Adrenal gland (tissue), 12 donors: ENCODE measurements around the gene PRDM16. TPM values are rescaled to one million over a fixed set of nuclear protein-coding genes. Genes with fewer than 3 reads are reported as not detected.

Source experiments
- DNase-seq, 7 donors: peaks; one replicate each; pipeline ENCODE4 v3.0.0-alpha.2; 2019 to 2020
- H3K27ac ChIP-seq, 5 donors: fragments of 200-600 bp; sonication (generic) in 4 of 5; 1 replicate in 3 of 5; 2 replicates in 2 of 5; pipeline versions ENCODE4 v1.5.1 to v1.8.0; 2016 to 2020; ENCODE audit warnings: mild to moderate bottlenecking in 1 of 5
- H3K27me3 ChIP-seq: fragments of 200-600 bp; 2 replicates; pipeline ENCODE4 v1.8.0; 2021
- H3K36me3 ChIP-seq, 2 donors: fragments of 200-600 bp; replicated peaks in 1 of 2; 1 replicate in 1 of 2; 2 replicates in 1 of 2; pipeline versions ENCODE4 v1.5.1 to v1.8.0; 2018 to 2022
- H3K4me1 ChIP-seq, 2 donors: fragments of 200-600 bp; replicated peaks in 1 of 2; 1 replicate in 1 of 2; 2 replicates in 1 of 2; pipeline versions ENCODE4 v1.5.1 to v1.8.0; 2018 to 2021
- H3K4me3 ChIP-seq, 4 donors: fragments of 200-600 bp; sonication (generic) in 3 of 4; one replicate each; pipeline ENCODE4 v1.5.1; 2016 to 2018
- H3K9me3 ChIP-seq, 3 donors: fragments of 200-600 bp; sonication (generic) in 1 of 3; replicated peaks in 1 of 3; 1 replicate in 2 of 3; 2 replicates in 1 of 3; pipeline versions ENCODE4 v1.5.1 to v1.8.0; 2016 to 2021
- CTCF ChIP-seq, 6 experiments: fragments of 450-650 bp in 4 of 6; fragments of 200-600 bp in 2 of 6; sonication (generic) in 1 of 6; IDR thresholded peaks; 1 replicate in 5 of 6; 2 replicates in 1 of 6; pipeline versions ENCODE4 v1.5.1 to v1.8.0; 2016 to 2021; ENCODE audit warnings: antibody characterized with exemption in 6 of 6, mild to moderate bottlenecking in 2 of 6, moderate library complexity in 1 of 6
- POLR2A ChIP-seq, 2 donors: fragments of 450-650 bp; IDR thresholded peaks; one replicate each; pipeline ENCODE4 v1.6.1; 2017; ENCODE audit warnings: antibody characterized with exemption in 2 of 2, mild to moderate bottlenecking in 2 of 2, moderate library complexity in 1 of 2
- WGBS, 4 donors: extraction: QIAGEN DNeasy Blood & Tissue Kit in 2 of 4; methylation state at CpG; one replicate each; pipeline versions ENCODE4 v1.1.5 to v1.1.7; 2013 to 2017; 5-methylcytosine and 5-hydroxymethylcytosine counted together
- intact Hi-C, 2 donors: fragments of 100-400 bp; cut with DNase I; formaldehyde crosslinking; loops; one replicate each; pipeline versions ENCODE4 v1.14.1 to v1.15.0; 2022 to 2023
- polyA plus RNA-seq, 3 donors: library from polyadenylated mRNA; stranded (reverse); fragments of 200-250 nt in 2 of 3; fragments of 350-450 nt in 1 of 3; fragmentation: Illumina TruSeq in 1 of 3; extraction: RNeasy Lipid Tissue Mini Kit (QIAGEN cat#74804) in 1 of 3; gene quantifications; one replicate each; pipeline ENCODE4 v1.2.3, GENCODE V29; 2013 to 2014
- total RNA-seq, 9 donors: library from RNA; depleted of rRNA in 4 of 9; stranded (reverse); fragments of >200 nt in 4 of 9; fragments of 120-200 nt in 1 of 9; fragmentation: NEBNext Ultra II Directional in 1 of 9; extraction: Animal tissue kit (Norgen Biotek cat#: 25700) in 1 of 9; gene quantifications; one replicate each; pipeline versions ENCODE4 v1.1.0 to v1.2.4, GENCODE V29; 2013 to 2023
- donor health status: healthy with polysubstance abuse.
- donor health status: Bipolar disorder and iron deficiency.
- donor health status: DM: yes; HTN: yes; CAD: no.
- donor health status: DM: no; HTN: no; CAD: no.
- donor health status: DM: no; HTN: no; CAD: no.
- donor health status: DM: yes; HTN: yes; CAD: no.

PRDM16 gene
- total and polyA plus RNA-seq, 12 donors, result 0.04 to 2.8 (median 0.61) TPM; not detected in 1

DNA sequence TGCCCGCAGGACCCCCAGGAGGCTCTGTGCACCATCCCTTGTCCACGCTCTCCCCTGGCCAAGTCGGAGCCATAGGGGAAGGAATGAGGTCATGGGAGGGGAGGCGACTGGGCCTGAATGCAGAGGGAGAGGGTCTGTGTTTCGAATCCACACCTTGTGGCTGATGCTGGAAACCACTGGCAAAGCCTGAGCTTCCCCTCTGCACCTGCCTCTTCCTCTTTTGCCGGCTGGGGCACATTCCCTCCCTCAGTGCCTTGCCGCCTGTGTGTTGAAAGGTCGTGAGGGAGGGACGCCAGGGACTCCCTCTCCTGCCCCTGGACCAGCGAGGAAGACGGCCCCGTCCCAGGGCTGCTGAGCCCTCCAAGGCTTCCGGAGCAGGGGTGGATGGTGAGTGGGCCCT is 27.3 kb downstream of the PRDM16 start:
- H3K27ac ChIP-seq, result no peak overlapping the region
- H3K9me3 ChIP-seq, result no peaks in the 10 kb centered on the region
- TF ChIP-seq POLR2A (IDR thresholded peaks at IDR 0.05) (no peak), CTCF (IDR thresholded peaks at IDR 0.05) (no peak)
- H3K4me3 ChIP-seq, result no peak overlapping the region
- no peaks in the 10 kb centered on the region for H3K27me3 ChIP-seq
- H3K4me1 ChIP-seq, result no peaks in the 10 kb centered on the region
- DNase-seq, result no peak
- no peaks in the 10 kb centered on the region for H3K36me3 ChIP-seq
- intact Hi-C loops, result no loop called here
- WGBS, 4 donors, result 62 to 70% (median 66%) methylated on average over 5 to 13 of the region's 13 CpGs

GRCh38 chr1:3097231-3097630 is 28.2 kb downstream of the PRDM16 start:
- no peak overlapping the region for H3K4me3 ChIP-seq
- WGBS, 4 donors, result 71 to 86% (median 78%) methylated on average over 12 of the region's 12 CpGs
- intact Hi-C loops, result no loop called here
- no peak overlapping the region for H3K27ac ChIP-seq
- H3K36me3 ChIP-seq, result no peaks in the 10 kb centered on the region
- H3K9me3 ChIP-seq, result no peaks in the 10 kb centered on the region
- H3K4me1 ChIP-seq, result no peaks in the 10 kb centered on the region
- TF ChIP-seq POLR2A (IDR thresholded peaks at IDR 0.05), result no peak
- TF ChIP-seq CTCF (IDR thresholded peaks at IDR 0.05), result no peak
- DNase-seq, result no peak
- H3K27me3 ChIP-seq, result no peaks in the 10 kb centered on the region

DNA sequence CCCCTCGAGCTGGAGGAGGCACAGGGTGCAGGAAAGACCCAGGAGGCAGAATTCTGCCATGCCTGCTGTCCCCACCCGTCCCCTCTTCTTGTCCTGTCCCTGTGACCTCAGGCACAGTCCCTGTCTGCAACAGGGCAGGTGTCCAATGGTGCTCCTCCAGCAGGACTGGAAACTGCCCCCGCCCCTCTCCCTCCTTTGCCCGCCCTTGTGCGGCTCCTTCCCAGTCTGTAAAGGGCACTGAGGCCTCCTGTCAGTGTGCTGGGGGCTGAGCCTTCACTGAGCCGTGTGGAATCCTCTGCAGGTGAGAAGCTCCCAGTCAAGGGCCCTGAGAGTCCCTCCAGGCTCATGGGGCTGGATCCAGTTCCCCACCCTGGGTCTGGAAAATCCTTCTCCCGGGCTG is 28.9 kb downstream of the PRDM16 start:
- no peaks in the 10 kb centered on the region for H3K27me3 ChIP-seq
- 65 to 88% (median 76%) methylated on average over 4 to 7 of the region's 7 CpGs for WGBS, 4 donors
- no peaks in the 10 kb centered on the region for H3K4me1 ChIP-seq
- intact Hi-C loops, result no loop called here
- DNase-seq, result no peak
- H3K9me3 ChIP-seq, result no peaks in the 10 kb centered on the region
- H3K4me3 ChIP-seq, result no peak overlapping the region
- H3K27ac ChIP-seq, result no peak overlapping the region
- H3K36me3 ChIP-seq, result no peaks in the 10 kb centered on the region
- TF ChIP-seq POLR2A (IDR thresholded peaks at IDR 0.05) (no peak), CTCF (IDR thresholded peaks at IDR 0.05) (no peak)

DNA sequence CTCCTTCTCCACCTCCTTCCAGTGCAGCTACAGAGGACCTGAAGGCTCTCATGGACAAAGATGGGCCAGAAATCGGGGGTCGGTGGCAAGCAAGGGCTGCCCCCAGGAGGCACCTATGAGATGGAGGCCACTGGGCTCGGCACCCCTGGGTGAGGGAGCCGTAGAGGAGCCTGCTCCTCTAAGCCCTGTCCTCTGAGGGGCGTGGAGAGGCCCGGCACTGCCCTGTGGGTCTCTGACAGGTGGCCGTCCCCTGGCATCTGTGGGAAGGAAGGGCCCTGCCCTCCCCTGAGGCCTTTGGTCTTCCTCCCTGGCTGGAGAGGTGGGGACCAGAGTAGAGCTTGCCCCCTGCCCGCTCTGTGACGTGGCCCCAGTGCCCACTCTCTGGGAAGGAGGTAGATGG is 30.9 kb downstream of the PRDM16 start:
- Histone ChIP-seq H3K36me3 (no peaks in the 10 kb centered on the region), H3K9me3 (no peaks in the 10 kb centered on the region), H3K4me1 (no peaks in the 10 kb centered on the region), H3K4me3 (no peak overlapping the region), H3K27ac (no peak overlapping the region), H3K27me3 (no peaks in the 10 kb centered on the region)
- 84 to 100% (median 87%) methylated on average over 3 to 9 of the region's 9 CpGs for WGBS, 4 donors
- TF ChIP-seq POLR2A (IDR thresholded peaks at IDR 0.05) (no peak), CTCF (IDR thresholded peaks at IDR 0.05) (no peak)
- intact Hi-C loops, result no loop called here
- DNase-seq, result no peak
